Heart left ventricle (tissue), 16 donors: ENCODE data around the gene AHDC1. TPM values are rescaled to one million over a fixed set of nuclear protein-coding genes. Genes with fewer than 3 reads are reported as not detected.
"Not testable (repeated sequence)": the region's sequence is repeated elsewhere in the genome, so short reads cannot be mapped to it uniquely, and the experiment has no call there.

Experiments
- ATAC-seq, 4 donors: fragments of 200-7000 bp; cut with Tn5 transposase; one replicate each; pipeline ENCODE4 v1.9.1; 2020 to 2022; ENCODE audit warnings: moderate library complexity in 4 of 4, mild to moderate bottlenecking in 3 of 4, moderate number of reproducible peaks in 1 of 4
- DNase-seq, 5 donors: peaks; one replicate each; pipeline ENCODE4 v3.0.0-alpha.2; 2020
- H3K27ac ChIP-seq, 12 donors: fragments of 200-600 bp; sonication (generic) in 4 of 12; one replicate each; pipeline versions ENCODE4 v1.5.0 to v1.8.0; 2016 to 2022; ENCODE audit warnings: mild to moderate bottlenecking in 2 of 12
- H3K27me3 ChIP-seq, 9 donors: fragments of 200-600 bp; sonication (generic) in 2 of 9; one replicate each; pipeline versions ENCODE4 v1.5.1 to v1.8.0; 2016 to 2022; ENCODE audit warnings: mild to moderate bottlenecking in 3 of 9
- H3K36me3 ChIP-seq, 9 donors: fragments of 200-600 bp; sonication (generic) in 2 of 9; one replicate each; pipeline versions ENCODE4 v1.5.0 to v1.8.0; 2018 to 2022; ENCODE audit warnings: mild to moderate bottlenecking in 2 of 9
- H3K4me1 ChIP-seq, 12 donors: fragments of 200-600 bp; sonication (generic) in 4 of 12; one replicate each; pipeline versions ENCODE4 v1.5.0 to v1.8.0; 2016 to 2022; ENCODE audit warnings: mild to moderate bottlenecking in 3 of 12
- H3K4me3 ChIP-seq, 12 donors: fragments of 200-600 bp; sonication (generic) in 4 of 12; one replicate each; pipeline versions ENCODE4 v1.5.0 to v1.8.0; 2017 to 2022; ENCODE audit warnings: mild to moderate bottlenecking in 9 of 12, moderate library complexity in 4 of 12
- H3K9me3 ChIP-seq, 12 donors: fragments of 200-600 bp; sonication (generic) in 4 of 12; one replicate each; pipeline versions ENCODE4 v1.5.0 to v1.8.0; 2016 to 2022; ENCODE audit warnings: mild to moderate bottlenecking in 1 of 12
- CTCF ChIP-seq, 12 donors: fragments of 200-600 bp; sonication (generic) in 4 of 12; IDR thresholded peaks; one replicate each; pipeline versions ENCODE4 v1.5.0 to v1.8.0; 2018 to 2022; ENCODE audit warnings: antibody characterized with exemption in 12 of 12, mild to moderate bottlenecking in 5 of 12
- POLR2A ChIP-seq, 2 donors: fragments of 450-650 bp; IDR thresholded peaks; one replicate each; pipeline ENCODE4 v1.6.1; 2017; ENCODE audit warnings: antibody characterized with exemption in 2 of 2, mild to moderate bottlenecking in 2 of 2, moderate library complexity in 2 of 2
- WGBS, 4 donors: extraction: QIAGEN DNeasy Blood & Tissue Kit in 2 of 4; methylation state at CpG; one replicate each; pipeline versions ENCODE4 v1.1.5 to v1.1.7; 2013 to 2018; 5-methylcytosine and 5-hydroxymethylcytosine counted together
- intact Hi-C, 10 donors: fragments of 100-400 bp; cut with DNase I; formaldehyde crosslinking; loops; one replicate each; pipeline versions ENCODE4 v1.11.1 to v1.14.2; 2022
- polyA plus RNA-seq, 2 donors: library from polyadenylated mRNA; stranded (reverse); fragments of 200-250 nt; gene quantifications; one replicate each; pipeline ENCODE4 v1.2.3, GENCODE V29; 2013
- total RNA-seq, 9 donors: library from RNA; depleted of rRNA in 2 of 9; stranded (reverse); fragments of >200 nt in 2 of 9; fragmentation: NEBNext Ultra II Directional in 3 of 9; extraction: Animal tissue kit (Norgen Biotek cat#: 25700) in 3 of 9; gene quantifications; one replicate each; pipeline versions ENCODE4 v1.1.0 to v1.2.4, GENCODE V29; 2016 to 2023
- donor health status: ischemic (EF 13 %, LVEDD 7.1; RV severe dilation, severe dysfunction).
- donor health status: healthy with polysubstance abuse.
- donor health status: DM: no; HTN: yes; CAD: no.
- donor health status: DM: no; HTN: no; CAD: no.
- donor health status: ischemic (EF 25% LVEDD 6.9; RV normal size, moderate dysfunction).
- donor health status: ischemic (EF 25% LVEDD 5.7; RV mildly dilated, moderate dysfunction).
- donor health status: healthy.
- donor health status: DM: yes; HTN: yes; CAD: no.
- donor health status: ischemic (EF 35%, LVEDD 5.7; RV mildly dilated, moderate dysfunction).
- donor health status: nonischemic (EF 11% LVEDD 7.7; RV severe dilation, severe dysfunction).
- donor health status: DM: yes; HTN: yes; CAD: no.
- donor health status: PGD.
- donor health status: ischemic (EF 29% LVEDD 5.4; RV normal size, mild dysfunction).
- donor health status: nonischemic (EF 23%, LVEDD 6.1; RV moderate dilation, normal function).

The AHDC1 gene
- total and polyA plus RNA-seq, 11 donors = 25.8 to 50.2 (median 42.1) TPM

GRCh38 chr1:27542463-27543273 is 61.3 kb downstream of the AHDC1 start:
- Histone ChIP-seq H3K4me1 (peaks cover 12 to 95% (median 79%) of the 10 kb centered on the region in 12 donors), H3K9me3 (no peaks in the 10 kb centered on the region), H3K36me3 (peaks cover 2 to 36% (median 10%) of the 10 kb centered on the region in 9 donors), H3K27me3 (no peaks in the 10 kb centered on the region), H3K27ac (peak overlapping the region; percentile 8 to 94 (median 88)), H3K4me3 (no peak overlapping the region)
- ATAC-seq = peak; percentile 39 to 80 (median 64)
- no peak for TF ChIP-seq CTCF (IDR thresholded peaks at IDR 0.05)
- peak in 1 of 2 donors; percentile 13 for TF ChIP-seq POLR2A (IDR thresholded peaks at IDR 0.05)
- intact Hi-C loops = loop anchor here in 1 of 10 donors (5.0 kb wide), 1 partner anchor 115 kb away; no protein-coding TSS in a partner anchor
- peak in 4 of 5 donors; percentile 62 to 88 (median 79) for DNase-seq
- WGBS, 4 donors = 22 to 40% (median 34%) methylated on average over 15 to 19 of the region's 19 CpGs

GRCh38 chr1:27539901-27540861 is 63.8 kb downstream of the AHDC1 start:
- ATAC-seq (no peak), DNase-seq (peak in 1 of 5 donors; percentile 26)
- Histone ChIP-seq H3K4me3 (no peak overlapping the region), H3K4me1 (peaks cover 15 to 95% (median 81%) of the 10 kb centered on the region in 12 donors), H3K9me3 (no peaks in the 10 kb centered on the region), H3K36me3 (peaks cover 0 to 30% (median 5%) of the 10 kb centered on the region in 9 donors), H3K27ac (peak overlapping the region in 11 of 12 donors; percentile 17 to 94 (median 87)), H3K27me3 (no peaks in the 10 kb centered on the region)
- no peak for TF ChIP-seq POLR2A (IDR thresholded peaks at IDR 0.05)
- intact Hi-C loops = loop anchor here in 2 of 10 donors (5.0 kb wide), 2 partner anchors 113 to 133 kb away; no protein-coding TSS in a partner anchor
- 55 to 64% (median 58%) methylated on average over 9 of the region's 9 CpGs for WGBS, 4 donors

- no peak for ATAC-seq
Measured at GRCh38 chr1:27538793-27539192, 65.2 kb downstream of the AHDC1 start.

GRCh38 chr1:27538305-27538676 is 65.7 kb downstream of the AHDC1 start:
- Histone ChIP-seq H3K27ac (peak overlapping the region; percentile 12 to 94 (median 78)), H3K4me1 (peaks cover 15 to 79% (median 63%) of the 10 kb centered on the region in 12 donors), H3K36me3 (peaks cover 0 to 48% (median 23%) of the 10 kb centered on the region in 9 donors)
- not testable (repeated sequence) for H3K27me3 ChIP-seq, DNase-seq, H3K9me3 ChIP-seq, H3K4me3 ChIP-seq, ATAC-seq
- intact Hi-C loops = loop anchor here in 1 of 10 donors (5.0 kb wide), 1 partner anchor 131 kb away; no protein-coding TSS in a partner anchor
- 94 to 97% (median 95%) methylated on average over 4 of the region's 4 CpGs for WGBS, 4 donors

More at GRCh38 chr1:27538793-27539192, 65.2 kb downstream of the AHDC1 start:
- H3K4me3 ChIP-seq = no peak overlapping the region
- peaks cover 0 to 43% (median 18%) of the 10 kb centered on the region in 9 donors for H3K36me3 ChIP-seq
- TF ChIP-seq CTCF (IDR thresholded peaks at IDR 0.05) = no peak
- no peak for DNase-seq
- WGBS, 4 donors = 44 to 54% (median 48%) methylated on average over 3 of the region's 3 CpGs
- intact Hi-C loops = loop anchor here in 1 of 10 donors (5.0 kb wide), 1 partner anchor 131 kb away; no protein-coding TSS in a partner anchor
- no peaks in the 10 kb centered on the region for H3K27me3 ChIP-seq
- H3K4me1 ChIP-seq = peaks cover 15 to 84% (median 68%) of the 10 kb centered on the region in 12 donors
- peak overlapping the region in 10 of 12 donors; percentile 11 to 94 (median 77) for H3K27ac ChIP-seq
- H3K9me3 ChIP-seq = no peaks in the 10 kb centered on the region
